ENCODE data around the gene PREP.

The PREP gene

GRCh38 chr6:105336986-105337385 lies 65.9 kb downstream of the PREP start:
- no peak for TF ChIP-seq ZNF274 (IDR thresholded peaks at IDR 0.05; ENCODE audit: low read depth, low read length)
- H3K4me3 ChIP-seq (ENCODE audit: low read length), result no peak overlapping the region

- TF ChIP-seq ZNF274 (IDR thresholded peaks at IDR 0.05; ENCODE audit: low read depth, low read length), result no peak
Observed at GRCh38 chr6:105332576-105332975, 70.3 kb downstream of the PREP start.

GRCh38 chr6:105331927-105332326 lies 71.0 kb downstream of the PREP start:
- no peak for TF ChIP-seq ZNF274 (IDR thresholded peaks at IDR 0.05; ENCODE audit: low read depth, low read length)
- no peak overlapping the region for H3K4me3 ChIP-seq (ENCODE audit: low read length)

More at GRCh38 chr6:105332576-105332975, 70.3 kb downstream of the PREP start:
- H3K4me3 ChIP-seq (ENCODE audit: low read length), result no peak overlapping the region

GRCh38 chr6:105330913-105331312 lies 72.0 kb downstream of the PREP start:
- H3K4me3 ChIP-seq (ENCODE audit: low read length), result no peak overlapping the region

GRCh38 chr6:105330364-105330763 lies 72.5 kb downstream of the PREP start:
- no peak for TF ChIP-seq ZNF274 (IDR thresholded peaks at IDR 0.05; ENCODE audit: low read depth, low read length)
- no peak overlapping the region for H3K4me3 ChIP-seq (ENCODE audit: low read length)

More at GRCh38 chr6:105330913-105331312, 72.0 kb downstream of the PREP start:
- TF ChIP-seq ZNF274 (IDR thresholded peaks at IDR 0.05; ENCODE audit: low read depth, low read length), result no peak

GRCh38 chr6:105326833-105327770 lies 75.8 kb downstream of the PREP start:
- no peak overlapping the region for H3K4me3 ChIP-seq (ENCODE audit: low read length)
- TF ChIP-seq ZNF274 (IDR thresholded peaks at IDR 0.05; ENCODE audit: low read depth, low read length), result no peak

GRCh38 chr6:105326216-105326615 lies 76.7 kb downstream of the PREP start:
- H3K4me3 ChIP-seq (ENCODE audit: low read length), result no peak overlapping the region
- TF ChIP-seq ZNF274 (IDR thresholded peaks at IDR 0.05; ENCODE audit: low read depth, low read length), result no peak

- no peak for TF ChIP-seq ZNF274 (IDR thresholded peaks at IDR 0.05; ENCODE audit: low read depth, low read length)
- no peak overlapping the region for H3K4me3 ChIP-seq (ENCODE audit: low read length)
Observed at GRCh38 chr6:105324386-105324950, 78.4 kb downstream of the PREP start.

GRCh38 chr6:105322499-105323225 lies 80.2 kb downstream of the PREP start:
- TF ChIP-seq ZNF274 (IDR thresholded peaks at IDR 0.05; ENCODE audit: low read depth, low read length), result no peak

GRCh38 chr6:105321728-105322127 lies 81.2 kb downstream of the PREP start:
- no peak overlapping the region for H3K4me3 ChIP-seq (ENCODE audit: low read length)
- no peak for TF ChIP-seq ZNF274 (IDR thresholded peaks at IDR 0.05; ENCODE audit: low read depth, low read length)

More at GRCh38 chr6:105322499-105323225, 80.2 kb downstream of the PREP start:
- no peak overlapping the region for H3K4me3 ChIP-seq (ENCODE audit: low read length)

GRCh38 chr6:105321207-105321606 lies 81.7 kb downstream of the PREP start:
- H3K4me3 ChIP-seq (ENCODE audit: low read length), result no peak overlapping the region
- TF ChIP-seq ZNF274 (IDR thresholded peaks at IDR 0.05; ENCODE audit: low read depth, low read length), result no peak

GRCh38 chr6:105320765-105321164 lies 82.1 kb downstream of the PREP start:
- no peak overlapping the region for H3K4me3 ChIP-seq (ENCODE audit: low read length)
- no peak for TF ChIP-seq ZNF274 (IDR thresholded peaks at IDR 0.05; ENCODE audit: low read depth, low read length)

- TF ChIP-seq ZNF274 (IDR thresholded peaks at IDR 0.05; ENCODE audit: low read depth, low read length), result no peak
- H3K4me3 ChIP-seq (ENCODE audit: low read length), result no peak overlapping the region
Observed at GRCh38 chr6:105320271-105320670, 82.6 kb downstream of the PREP start.

GRCh38 chr6:105319331-105319730 lies 83.6 kb downstream of the PREP start:
- TF ChIP-seq ZNF274 (IDR thresholded peaks at IDR 0.05; ENCODE audit: low read depth, low read length), result no peak
- H3K4me3 ChIP-seq (ENCODE audit: low read length), result no peak overlapping the region

Data from GM08714 (cell line).